Measurements from ENCODE around the gene DNAJB2. TPM values are rescaled to one million over a fixed set of nuclear protein-coding genes. Genes with fewer than 3 reads are reported as not detected.

The DNAJB2 gene
- total RNA-seq, 3 donors from 2014 or later, result 49.9 to 88.3 (median 59.0) TPM

GRCh38 chr2:219289537-219290361 is 10.6 kb downstream of the DNAJB2 start:
- H3K4me1 ChIP-seq, result peaks cover 8 to 13% of the 10 kb centered on the region in 2 donors
- intact Hi-C loops (cut with DNase I; ENCODE audit: low total_unique reads), result no loop called here
- DNase-seq (ENCODE audit: low spot score in 2 of 2), result peak in 1 of 2 donors; percentile 67
- no peaks in the 10 kb centered on the region for H3K27me3 ChIP-seq
- no peaks in the 10 kb centered on the region for H3K36me3 ChIP-seq
- H3K4me3 ChIP-seq, result no peak overlapping the region
- peak overlapping the region; percentile 74 to 92 for H3K27ac ChIP-seq
- TF ChIP-seq POLR2AphosphoS5 (IDR thresholded peaks at IDR 0.05), result peak in 1 of 3 donors; percentile 42
- TF ChIP-seq CTCF (IDR thresholded peaks at IDR 0.05), result no peak
- no peaks in the 10 kb centered on the region for H3K9me3 ChIP-seq

DNA sequence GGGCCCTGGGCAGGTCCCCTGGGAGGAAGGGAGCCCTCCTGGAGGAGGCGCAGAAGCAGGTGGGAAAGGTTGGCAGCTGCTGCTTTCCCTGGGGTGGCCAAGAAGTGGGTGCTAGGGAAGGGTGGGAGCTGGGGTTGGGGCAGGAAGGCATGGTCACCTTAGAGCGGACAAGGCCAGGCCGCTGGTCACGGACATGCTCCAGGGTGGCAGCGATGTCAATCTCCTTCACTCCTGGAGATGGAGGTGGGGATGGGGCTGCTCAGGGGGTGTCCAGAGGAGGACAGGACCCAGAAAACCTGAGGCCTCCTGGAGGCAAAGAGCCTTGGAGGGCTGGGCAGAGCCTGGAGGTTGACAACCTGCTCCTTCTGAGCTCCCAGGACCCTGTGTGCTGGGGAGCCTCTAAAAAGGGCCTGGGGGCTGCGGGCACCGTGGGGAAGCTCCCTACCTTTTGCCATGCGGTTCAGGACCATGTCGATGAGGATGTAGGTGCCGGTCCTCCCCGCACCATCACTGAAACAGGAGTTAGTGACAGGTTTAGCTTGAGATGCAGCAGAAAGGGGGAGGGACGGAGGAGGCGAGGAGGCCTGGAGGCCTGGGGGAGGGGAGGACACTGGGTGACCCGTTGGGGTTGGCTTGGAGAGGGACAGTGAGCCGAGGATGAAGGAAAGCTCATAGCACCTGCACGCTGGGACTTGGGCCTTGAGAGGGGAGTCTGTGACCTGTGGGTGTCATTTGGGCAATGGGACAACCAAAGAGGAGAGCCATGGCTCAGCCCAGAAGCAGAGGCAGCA is 11.4 kb downstream of the DNAJB2 start:
- no peaks in the 10 kb centered on the region for H3K9me3 ChIP-seq
- intact Hi-C loops (cut with DNase I; ENCODE audit: low total_unique reads), result no loop called here
- TF ChIP-seq POLR2A (IDR thresholded peaks at IDR 0.05) (no peak), POLR2AphosphoS5 (IDR thresholded peaks at IDR 0.05) (no peak), CTCF (IDR thresholded peaks at IDR 0.05) (no peak)
- H3K36me3 ChIP-seq, result no peaks in the 10 kb centered on the region
- no peak for DNase-seq (ENCODE audit: low spot score in 2 of 2)
- no peak overlapping the region for H3K4me3 ChIP-seq
- peak overlapping the region; percentile 74 to 92 for H3K27ac ChIP-seq
- H3K4me1 ChIP-seq, result peaks cover 4 to 13% of the 10 kb centered on the region in 2 donors
- H3K27me3 ChIP-seq, result no peaks in the 10 kb centered on the region

DNA sequence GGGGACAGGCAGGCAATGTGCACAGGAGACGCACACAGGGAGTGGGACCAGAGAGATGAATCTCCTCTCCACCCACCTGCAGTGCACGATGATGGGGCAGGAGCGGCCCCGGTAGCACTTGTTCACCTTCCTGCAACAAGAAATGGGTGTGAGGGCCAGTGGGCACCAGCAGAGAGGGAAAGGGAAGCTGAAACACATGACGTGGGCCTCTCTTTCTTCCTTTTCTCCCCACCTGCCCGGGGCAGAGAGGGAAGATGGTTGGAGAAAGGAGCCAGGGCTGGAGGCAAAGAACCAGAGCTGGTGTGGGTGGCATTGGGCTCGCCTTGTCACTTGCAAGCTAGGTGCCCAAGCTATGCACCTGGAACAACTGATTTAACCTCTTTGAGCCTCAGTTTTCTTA is 12.2 kb downstream of the DNAJB2 start:
- Histone ChIP-seq H3K27ac (peak overlapping the region in 1 of 2 donors; percentile 92), H3K36me3 (no peaks in the 10 kb centered on the region), H3K4me3 (no peak overlapping the region), H3K9me3 (no peaks in the 10 kb centered on the region), H3K4me1 (peaks cover 4 to 12% of the 10 kb centered on the region in 2 donors), H3K27me3 (no peaks in the 10 kb centered on the region)
- no peak for DNase-seq (ENCODE audit: low spot score in 2 of 2)
- TF ChIP-seq POLR2A (IDR thresholded peaks at IDR 0.05) (no peak), POLR2AphosphoS5 (IDR thresholded peaks at IDR 0.05) (no peak), CTCF (IDR thresholded peaks at IDR 0.05) (no peak)
- intact Hi-C loops (cut with DNase I; ENCODE audit: low total_unique reads), result no loop called here

DNA sequence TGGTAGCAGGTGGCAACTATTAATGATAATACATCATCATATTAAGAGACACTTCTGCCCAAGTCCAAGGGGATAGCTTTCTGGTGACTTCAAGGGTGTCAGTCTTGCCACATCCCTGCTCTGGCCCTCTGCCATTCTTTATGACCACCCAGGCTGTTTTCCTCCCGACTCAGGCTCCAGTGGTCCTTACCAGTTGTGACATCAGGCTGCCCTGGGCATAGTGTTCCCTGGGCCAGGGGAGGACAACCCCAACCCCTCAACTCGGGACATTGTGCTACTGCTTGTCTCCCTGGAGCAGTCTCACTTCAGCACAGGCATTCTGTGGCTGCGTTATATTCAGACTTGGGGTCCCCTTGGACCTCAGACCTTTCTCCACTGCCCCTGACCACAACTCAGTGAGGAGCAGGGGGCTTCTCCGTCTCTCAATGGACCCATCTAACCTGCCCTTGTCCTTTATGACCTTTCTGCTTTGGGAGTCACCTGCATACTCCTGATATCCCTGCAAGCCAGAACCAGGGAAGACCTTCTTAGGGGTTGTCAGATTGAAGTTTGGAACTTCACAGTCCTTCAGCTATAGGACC is 12.8 kb downstream of the DNAJB2 start:
- no peak overlapping the region for H3K27ac ChIP-seq
- no peaks in the 10 kb centered on the region for H3K27me3 ChIP-seq
- no peak for DNase-seq (ENCODE audit: low spot score in 2 of 2)
- no peaks in the 10 kb centered on the region for H3K36me3 ChIP-seq
- intact Hi-C loops (cut with DNase I; ENCODE audit: low total_unique reads), result no loop called here
- no peaks in the 10 kb centered on the region for H3K9me3 ChIP-seq
- peaks cover 4 to 11% of the 10 kb centered on the region in 2 donors for H3K4me1 ChIP-seq
- no peak for TF ChIP-seq CTCF (IDR thresholded peaks at IDR 0.05)
- no peak for TF ChIP-seq POLR2A (IDR thresholded peaks at IDR 0.05)
- TF ChIP-seq POLR2AphosphoS5 (IDR thresholded peaks at IDR 0.05), result no peak
- H3K4me3 ChIP-seq, result no peak overlapping the region
